DMS53 treated with DMSO at 0.1 percent for 48 hours (cell line): Measurements from ENCODE around the gene TELO2.

ENCODE experiments used
- DNase-seq: peaks from one replicate; lab custom pipeline; 2025; ENCODE audit not compliant: unreplicated experiment; lab: John Stamatoyannopoulos, UW

The TELO2 gene

DNA sequence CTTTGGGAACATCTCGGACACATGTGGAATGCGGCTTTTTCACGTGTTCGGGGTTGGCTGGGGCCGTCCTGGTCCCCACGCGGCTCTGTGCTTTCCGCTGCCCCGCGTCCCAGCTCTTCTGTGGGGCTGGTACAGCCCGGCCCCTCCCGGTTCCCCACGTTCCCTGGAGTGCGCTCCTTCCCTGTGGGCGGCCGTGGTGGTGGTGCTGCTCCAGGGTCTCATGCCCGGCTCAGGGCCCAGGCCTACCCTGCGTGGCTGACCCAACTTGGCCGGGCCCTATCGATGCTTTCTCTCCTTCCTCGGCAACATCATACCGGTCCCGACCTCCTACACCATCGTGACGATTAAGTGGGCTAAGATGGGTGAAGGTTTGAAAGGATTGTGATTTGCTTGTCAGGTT is 3.3 kb downstream of the TELO2 start:
- DNase-seq: no peak

DNA sequence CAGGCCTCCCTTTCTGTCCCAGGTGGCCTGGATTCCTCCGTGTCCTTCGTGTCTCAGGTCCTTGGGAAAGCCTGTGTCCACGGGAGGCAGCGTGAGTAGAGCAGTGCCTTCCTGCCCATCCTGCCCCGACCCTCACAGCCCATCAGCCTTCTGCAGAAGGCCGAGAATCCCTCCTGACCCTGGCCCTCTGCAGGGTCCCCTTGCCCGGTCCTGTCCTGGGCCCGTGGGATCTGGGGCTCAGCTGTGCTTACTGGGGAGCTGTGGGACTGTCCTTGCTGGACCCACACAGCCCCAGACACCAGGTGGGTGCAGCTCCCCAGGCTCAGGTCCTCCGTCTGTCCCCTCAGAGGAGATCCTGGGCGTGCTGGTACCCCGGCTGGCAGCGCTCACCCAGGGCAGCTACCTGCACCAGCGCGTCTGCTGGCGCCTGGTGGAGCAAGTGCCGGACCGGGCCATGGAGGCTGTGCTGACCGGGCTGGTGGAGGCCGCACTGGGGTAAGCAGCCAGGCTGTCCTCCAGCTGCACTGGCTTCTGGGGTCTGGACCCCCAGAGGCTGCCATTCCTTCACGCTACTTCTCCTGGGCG is 3.9 kb downstream of the TELO2 start:
- no peak for DNase-seq

DNA sequence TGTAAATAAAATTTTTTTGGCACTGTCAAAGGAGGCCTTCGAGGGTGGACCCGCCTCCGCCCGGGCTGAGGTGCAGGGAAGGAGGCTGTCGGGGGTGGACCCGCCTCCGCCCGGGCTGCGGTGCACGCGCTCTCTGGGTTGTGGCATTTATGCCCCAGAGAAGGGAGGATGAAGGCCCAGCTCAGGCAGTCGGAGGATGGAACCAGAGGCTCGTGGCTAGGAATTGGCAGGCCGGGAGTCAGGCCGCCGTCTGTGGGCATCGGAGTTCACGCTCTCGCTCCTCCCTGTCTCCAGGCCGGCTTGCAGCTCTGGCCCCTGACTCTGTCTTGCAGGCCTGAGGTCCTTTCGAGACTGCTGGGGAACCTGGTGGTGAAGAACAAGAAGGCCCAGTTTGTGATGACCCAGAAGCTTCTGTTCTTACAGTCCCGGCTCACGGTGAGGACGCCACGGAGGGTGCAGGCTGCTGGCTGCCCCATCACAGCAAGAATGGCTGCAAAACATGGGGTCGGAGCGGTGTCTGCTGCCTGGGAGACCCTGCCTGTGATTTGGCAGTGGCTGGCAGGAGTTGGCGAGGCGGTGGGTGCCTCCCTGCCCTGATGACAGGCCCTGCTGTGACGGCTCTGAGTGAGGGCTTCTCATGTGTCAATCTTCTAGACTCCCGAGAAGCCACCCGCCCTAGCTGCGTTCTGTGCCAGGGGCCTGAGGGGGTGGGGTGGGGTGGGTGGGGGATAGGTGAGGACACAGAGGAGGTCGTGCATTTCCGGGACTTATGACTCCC is 5.9 kb downstream of the TELO2 start:
- no peak for DNase-seq

DNA sequence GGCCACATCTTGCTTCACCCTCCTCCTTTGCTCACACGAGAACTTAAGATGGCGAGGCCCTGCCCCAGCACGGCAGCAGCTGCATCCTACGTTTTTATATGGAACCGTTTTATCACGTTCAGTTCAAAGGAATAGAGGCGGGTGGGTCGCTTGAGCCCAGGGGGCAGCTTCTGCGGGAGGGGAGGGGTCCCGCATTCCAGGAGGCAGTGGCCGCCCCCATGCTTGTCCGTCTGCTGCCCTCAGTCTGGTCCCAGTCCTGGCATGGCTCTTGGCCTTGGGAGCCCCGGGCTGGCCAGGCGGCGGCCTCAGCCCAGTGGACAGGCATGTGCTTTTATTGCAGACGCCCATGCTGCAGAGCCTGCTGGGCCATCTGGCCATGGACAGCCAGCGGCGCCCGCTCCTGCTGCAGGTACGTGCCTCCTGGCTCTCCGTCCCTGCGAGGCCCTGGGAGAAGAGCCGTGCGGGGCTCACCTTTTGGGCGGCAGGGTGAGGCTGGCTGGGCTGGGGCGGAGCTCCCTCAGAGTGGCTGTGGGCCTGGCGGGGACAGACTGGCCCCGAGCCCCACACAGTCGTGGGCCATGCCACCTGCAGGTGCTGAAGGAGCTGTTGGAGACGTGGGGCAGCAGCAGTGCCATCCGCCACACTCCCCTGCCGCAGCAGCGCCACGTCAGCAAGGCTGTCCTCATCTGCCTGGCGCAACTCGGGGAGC is 6.8 kb downstream of the TELO2 start:
- no peak for DNase-seq

DNA sequence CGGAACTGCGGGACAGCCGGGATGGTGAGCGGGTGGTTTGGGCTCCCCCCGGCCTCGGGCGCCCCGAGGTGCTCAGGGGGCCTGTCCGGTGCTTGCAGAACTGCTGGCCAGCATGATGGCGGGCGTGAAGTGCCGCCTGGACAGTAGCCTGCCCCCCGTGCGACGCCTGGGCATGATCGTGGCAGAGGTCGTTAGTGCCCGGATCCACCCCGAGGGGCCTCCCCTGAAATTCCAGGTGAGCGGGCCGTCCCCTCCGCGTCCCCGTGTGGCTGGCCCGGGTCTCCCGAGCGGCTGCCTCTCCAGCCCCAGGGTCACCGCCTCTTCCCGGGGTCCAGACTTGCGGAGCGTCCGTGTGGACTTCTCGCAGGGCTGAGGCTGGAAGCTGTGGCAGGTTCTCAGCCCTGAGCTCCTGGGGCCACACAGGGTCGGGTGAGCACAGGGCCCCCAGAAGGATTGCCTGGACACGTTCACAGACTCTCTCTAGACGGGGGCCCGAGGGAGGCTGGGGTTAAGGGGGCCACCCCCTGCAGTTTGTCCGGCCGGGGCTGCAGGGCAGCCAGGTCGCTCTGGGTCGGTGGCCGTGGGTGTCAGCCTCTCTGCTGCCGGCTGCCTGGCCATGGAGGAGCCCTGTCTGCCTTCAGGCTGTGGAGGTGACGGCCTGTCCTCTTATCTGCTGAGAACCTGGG is 7.4 kb downstream of the TELO2 start:
- no peak for DNase-seq

DNA sequence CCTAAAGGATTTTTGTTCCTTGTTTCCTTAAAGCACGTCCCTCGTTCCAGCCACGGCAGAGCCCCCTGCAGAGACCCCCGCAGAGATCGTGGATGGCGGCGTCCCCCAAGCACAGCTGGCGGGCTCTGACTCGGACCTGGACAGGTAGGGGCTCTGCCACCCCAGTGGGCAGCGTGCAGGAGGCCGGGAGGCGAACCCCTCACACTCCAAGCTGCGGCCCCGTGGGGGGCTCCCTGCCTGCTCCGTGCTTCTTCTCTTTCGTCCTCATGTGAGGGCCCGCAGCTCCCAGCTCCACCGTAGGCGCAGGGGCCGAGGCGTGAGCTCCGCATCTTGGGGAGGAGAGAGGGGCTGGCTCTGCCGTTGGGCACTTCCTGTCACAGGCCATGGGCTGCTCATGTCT is 8.5 kb downstream of the TELO2 start:
- DNase-seq: no peak

DNA sequence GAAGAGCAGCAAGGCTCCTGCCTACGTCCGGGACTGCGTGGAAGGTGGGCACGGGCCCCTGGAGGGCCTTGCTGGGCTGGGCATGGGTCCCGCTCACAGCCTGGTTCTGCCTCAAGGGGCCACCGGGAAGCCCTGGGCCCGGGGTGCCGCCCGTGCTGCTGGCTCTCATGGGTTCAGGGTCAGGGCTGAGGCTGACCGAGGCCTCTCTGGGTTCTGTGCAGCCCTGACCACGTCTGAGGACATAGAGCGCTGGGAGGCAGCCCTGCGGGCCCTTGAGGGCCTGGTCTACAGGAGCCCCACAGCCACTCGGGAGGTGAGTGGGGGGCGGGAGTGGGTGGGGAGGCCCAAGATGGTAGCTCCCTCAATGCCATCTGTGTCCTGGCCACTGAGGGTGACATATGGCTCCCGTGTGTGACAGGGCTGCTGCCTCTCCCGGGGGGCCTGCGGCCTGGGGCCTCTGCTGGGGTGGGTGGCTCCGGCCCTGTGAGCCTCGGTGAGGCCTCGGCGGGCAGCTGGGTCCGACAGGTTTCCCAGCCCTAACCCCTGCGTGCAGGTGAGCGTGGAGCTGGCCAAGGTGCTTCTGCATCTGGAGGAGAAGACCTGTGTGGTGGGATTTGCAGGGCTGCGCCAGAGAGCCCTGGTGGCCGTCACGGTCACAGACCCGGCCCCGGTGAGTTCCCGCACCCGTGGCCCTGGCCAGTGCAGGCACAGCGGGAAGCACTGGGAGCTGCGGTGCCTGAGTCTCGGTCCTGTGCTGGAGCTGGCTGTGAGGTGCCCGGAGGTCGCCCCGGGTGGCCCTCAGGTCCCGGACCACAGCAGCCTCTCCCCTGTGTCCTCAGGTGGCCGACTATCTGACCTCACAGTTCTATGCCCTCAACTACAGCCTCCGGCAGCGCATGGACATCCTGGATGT is 9.2 kb downstream of the TELO2 start:
- no peak for DNase-seq

DNA sequence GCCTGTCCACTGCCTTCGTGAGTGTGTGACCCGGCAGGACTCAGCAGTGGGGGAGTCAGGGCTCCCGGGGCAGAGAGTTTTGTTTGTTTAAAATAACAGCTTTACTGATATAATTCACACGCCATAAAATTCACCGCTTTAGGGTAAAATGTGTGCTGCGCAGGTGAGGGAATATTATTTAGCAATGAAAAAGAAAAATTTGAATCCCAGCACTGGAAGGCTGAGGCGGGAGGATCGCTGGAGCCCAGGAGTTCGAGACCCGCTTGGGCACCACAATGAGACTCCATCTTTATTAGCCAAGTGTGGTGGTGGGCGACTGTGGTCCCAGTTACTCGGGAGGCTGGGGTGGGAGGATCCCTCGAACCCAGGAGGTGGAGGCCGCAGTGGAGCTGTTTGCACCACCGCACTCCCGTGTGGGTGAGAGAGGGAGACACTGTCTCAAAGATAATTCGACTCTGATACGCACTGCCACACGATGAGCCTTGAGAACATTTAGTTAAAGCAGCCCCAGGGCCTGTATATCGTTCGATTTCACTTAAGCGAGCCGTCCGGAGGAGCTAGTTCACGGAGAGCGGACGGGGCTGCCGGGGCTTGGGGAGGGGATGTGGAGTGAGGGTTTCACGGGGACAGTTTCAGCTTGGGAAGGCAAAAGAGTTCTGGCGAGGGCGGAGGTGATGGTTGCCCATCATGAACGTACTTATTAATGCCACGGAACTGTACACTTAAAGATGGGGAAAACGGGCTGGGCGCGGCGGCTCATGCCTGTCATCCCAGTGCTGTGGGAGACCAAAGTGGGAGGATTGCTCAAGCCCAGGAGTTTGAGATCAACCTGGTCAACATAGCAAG is 10.2 kb downstream of the TELO2 start:
- DNase-seq: no peak

DNA sequence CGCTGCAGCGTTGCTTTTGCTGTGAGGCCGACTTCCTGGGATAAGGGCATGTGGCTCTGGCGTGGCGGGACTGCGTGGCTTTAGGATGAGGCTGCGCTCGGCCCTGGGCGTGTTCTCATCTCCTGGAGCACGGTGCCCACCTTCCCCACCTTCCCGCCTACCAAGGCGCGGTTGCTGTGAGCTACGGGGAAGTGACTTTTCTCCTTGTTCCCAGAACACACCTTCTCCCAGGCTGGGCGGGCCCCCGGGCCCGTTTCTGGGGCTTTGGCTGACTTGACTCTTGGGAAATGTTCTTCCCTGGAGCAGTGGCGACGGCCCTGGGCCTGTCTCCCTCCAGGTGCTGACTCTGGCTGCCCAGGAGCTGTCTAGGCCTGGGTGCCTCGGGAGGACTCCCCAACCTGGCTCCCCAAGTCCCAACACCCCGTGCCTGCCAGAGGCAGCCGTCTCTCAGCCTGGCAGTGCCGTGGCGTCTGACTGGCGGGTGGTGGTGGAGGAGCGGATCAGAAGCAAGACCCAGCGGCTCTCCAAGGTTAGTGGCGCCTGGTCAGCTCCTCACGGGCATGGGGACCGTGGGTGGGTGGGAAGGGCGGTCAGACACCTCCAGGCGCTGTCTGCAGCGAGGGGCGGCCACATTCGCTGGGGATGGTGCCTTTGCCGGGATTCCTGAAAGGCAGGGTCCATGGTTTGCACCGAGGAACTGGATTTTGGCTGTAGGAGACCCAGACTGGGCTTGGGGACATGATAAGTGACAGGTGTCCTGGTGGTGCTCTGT is 12.1 kb downstream of the TELO2 start:
- no peak for DNase-seq

DNA sequence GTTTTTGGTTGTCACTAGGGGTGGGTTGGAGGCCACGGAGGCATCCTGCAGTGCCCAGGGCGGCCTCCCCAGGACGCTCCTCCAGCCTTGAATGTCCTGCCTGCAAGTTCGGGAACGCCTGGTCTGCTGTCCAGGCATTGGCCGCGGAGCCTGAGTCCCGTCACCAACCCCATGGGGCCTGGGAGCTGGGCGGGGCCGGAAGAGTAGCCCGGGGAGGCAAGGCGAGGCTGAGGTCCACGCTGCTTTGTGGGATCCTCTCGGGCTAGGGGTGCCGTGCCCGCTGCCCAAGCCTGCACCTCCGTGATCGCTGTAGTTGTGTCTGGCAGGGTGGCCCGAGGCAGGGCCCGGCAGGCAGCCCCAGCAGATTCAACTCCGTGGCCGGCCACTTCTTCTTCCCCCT is 12.8 kb downstream of the TELO2 start:
- DNase-seq: no peak

DNA sequence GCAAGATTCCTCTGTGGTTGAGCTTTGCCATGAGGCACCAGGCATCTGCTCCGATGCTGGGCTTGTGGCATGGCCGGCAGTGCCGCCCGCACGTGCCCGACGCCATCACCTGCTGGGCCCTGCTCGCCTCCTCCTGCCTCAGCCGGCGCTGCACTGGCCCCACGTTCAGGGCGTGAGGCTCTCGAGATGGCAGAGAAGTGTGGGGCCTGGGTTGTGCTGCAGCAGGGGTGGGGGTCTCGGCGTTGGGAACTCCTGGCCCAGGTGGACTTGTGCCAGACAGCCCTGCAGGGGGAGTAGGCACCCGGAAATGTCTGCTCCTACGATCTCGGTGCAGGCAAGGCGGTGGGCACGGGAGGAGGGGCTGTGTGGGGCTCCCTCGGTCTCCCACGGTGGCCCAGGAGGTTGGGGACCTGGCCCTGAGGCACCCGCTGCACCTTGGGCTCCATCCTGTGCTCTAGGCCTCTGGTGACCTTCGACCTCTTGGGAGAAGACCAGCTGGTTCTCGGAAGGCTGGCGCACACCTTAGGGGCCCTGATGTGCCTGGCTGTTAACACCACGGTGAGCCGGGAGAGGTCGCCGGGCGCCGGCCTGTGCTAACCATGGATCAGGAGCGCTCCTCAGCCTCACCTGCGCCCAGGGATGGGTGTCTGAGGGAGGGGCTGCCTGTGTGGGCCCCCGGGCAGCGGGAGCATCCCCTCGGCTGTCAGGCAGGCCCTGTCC is 13.5 kb downstream of the TELO2 start:
- no peak for DNase-seq

DNA sequence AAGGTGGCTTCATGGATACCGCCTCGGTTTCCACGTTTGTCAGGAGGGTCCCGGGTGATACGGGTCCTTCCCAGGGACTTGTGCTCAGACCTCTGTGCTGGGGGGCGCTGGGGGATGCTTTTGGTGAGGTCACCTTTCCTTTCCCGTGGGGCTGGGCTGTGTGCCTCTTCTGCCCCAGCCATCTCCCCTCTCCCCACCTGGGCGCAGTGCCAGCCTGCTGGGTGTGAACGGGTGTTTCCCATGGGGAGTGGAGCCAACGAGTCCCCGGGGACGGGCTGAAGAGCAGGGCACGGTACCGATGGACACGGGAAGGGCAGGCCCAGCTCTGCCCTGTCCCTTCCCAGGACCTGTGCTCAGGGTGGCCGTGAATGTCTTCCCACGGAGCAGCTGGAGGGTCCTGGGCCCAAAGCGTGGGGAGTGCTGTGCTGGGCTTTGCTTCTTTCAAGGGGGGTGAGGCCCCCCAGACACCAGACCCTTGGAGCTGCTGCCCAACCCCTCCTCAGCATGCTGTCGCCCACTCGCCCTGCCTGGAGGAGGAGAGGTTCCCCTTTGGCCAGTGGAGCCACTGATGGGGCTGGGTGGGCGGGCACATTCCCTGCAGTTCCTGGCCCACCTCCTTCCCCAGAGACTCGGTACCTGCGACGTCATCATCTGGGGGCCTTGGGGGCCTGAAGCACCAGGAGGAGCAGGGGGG is 15.5 kb downstream of the TELO2 start:
- no peak for DNase-seq

DNA sequence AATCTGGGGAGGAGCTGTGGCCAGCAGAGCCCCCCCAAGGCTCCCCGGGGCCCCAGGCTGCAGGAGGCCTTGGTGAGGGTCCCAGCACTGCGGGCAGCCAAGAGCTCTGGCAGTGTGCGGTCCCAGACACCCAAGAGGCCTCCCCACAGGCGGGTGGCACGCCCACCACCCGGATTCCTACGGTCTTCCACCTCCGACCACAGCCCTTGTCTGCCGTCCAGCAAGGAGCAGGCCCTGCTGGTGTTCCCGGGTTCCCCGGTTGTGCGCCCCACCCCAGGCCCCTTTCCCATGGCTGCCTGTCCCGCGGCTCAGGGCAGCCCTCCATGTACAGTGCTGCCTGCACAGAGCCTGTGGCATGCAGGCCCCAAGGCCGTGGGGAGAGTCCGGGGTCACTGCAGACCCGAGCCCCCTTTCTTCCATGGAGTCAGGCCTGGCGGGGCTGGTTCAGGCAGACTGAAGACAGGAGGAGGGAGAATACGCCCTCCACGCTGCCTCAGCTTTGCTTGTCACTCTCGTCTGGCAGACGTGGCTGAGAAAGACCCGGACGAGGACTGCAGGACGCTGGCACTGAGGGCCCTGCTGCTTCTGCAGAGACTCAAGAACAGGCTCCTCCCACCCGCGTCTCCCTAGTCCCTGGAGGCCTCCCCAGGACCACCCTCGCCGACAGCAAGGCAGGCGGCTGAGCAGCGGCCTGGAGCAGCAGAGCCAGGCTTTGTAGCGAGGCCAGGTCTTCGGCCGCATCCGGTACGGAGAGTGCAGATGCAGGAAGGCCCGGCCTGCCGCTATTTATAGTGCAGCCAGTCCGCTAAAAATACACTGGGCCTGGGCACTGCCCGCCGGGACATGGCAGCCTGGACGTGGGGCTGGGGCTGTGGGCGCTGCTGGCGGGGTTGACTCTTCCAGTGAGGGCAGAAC is 16.4 kb downstream of the TELO2 start:
- no peak for DNase-seq

DNA sequence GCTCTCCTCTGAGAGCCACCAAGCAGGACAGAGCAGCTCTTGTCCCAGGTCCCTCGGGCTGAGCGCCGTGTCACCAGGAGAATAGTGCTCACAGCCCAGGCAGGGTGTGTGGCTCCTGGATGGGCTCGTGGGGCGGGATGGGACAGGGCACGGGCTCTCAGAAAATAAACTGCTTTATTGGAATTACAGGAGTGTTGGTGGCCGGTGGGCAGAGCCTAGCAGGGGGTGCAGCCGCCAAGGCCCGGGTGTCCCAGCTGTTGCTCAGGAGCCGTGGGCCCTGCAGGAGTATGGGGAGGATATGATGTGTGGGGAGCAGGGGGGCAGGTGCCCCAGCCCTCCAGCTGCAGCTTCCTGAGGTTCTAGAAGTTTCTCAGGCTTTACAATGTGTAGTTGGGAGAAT is 17.1 kb downstream of the TELO2 start:
- no peak for DNase-seq

DNA sequence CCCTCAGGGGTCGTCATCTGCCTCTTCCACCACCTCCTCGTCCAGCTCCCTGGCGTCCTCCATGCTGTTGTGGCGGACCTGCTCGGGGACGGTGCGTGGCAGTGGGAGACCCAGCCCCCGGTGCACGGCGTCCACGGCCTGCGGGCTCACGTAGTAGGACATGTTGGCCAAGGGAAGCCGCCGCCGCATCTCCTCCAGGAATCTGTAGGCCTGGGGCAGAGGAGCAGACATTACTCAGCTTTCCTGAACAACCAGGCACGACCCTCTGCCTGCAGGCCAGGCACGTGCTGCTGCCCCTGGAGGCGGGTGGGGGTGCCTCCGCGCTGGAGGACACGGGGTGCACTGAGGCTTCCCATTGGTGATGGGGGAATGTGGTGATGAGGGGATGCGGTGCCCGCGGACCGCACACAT is 17.8 kb downstream of the TELO2 start:
- DNase-seq: no peak

DNA sequence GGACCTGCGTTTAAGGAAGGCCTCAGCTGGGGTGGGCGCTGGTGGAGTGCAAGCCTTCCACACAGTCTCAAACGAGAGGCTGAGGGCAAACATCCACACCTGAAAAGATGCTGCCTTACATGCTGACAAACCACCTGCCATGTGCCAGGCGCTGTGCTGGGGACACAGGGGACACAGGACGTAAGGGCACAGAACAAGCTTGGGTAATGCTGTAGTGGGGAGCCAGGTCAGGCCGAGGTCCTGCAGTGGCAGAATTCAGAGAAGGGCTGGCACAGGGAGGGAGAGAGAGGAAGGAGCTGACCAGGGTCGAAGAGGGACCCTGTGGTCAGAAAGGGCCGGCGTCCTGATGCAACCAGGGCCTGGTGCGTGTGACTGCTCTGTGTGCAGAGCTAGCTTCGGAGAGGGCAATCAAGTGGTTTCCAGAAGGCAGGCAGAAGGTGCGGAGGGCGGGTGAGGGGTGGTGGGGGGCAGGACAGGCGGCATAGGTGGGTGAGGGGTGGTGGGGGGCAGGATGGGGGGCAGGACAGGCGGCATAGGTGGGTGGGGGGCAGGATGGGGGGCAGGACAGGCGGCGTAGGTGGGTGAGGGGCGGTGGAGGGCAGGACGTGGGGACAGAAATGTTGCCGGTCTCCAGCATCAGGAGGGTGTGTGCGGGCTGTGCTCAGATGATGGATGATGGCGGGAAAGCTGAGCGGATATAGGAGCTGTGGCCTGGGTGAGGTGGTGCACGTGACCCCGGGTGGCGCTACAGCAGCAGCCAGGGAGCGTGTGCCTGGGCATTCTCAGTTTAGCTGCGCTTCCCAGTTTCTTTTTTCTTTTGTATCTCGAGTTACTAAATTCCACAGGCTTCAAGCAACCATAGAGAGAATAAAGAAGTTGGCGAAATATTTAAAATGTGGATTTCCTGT is 18.8 kb downstream of the TELO2 start:
- DNase-seq: no peak
